GM21529 (cell line): Measurements from ENCODE around the gene JDP2.

Experiments used
- ATAC-seq: cut with Tn5 transposase; IDR thresholded peaks from one replicate; pipeline ENCODE4 v1.9.1; 2021; ENCODE audit not compliant: unreplicated experiment

The JDP2 gene

DNA sequence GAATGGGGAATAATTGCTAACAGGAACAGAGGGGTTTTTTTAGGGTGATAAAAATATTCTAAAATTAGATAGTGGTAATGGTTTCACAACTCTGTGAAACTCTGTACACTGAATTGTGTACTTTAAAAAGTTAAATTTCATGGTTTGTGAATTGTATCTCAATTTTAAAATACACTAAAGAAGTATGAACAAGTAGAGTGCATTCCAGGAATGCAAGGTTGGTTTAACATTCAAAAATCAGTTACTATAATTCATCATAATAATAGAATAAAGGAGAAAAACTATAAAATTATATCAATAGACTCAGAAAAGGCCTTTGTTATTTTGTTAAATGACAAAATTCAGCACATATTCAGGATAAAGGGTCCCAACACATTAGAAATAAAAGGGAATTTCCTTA is 83.4 kb downstream of the JDP2 start:
- ATAC-seq, result no peak

DNA sequence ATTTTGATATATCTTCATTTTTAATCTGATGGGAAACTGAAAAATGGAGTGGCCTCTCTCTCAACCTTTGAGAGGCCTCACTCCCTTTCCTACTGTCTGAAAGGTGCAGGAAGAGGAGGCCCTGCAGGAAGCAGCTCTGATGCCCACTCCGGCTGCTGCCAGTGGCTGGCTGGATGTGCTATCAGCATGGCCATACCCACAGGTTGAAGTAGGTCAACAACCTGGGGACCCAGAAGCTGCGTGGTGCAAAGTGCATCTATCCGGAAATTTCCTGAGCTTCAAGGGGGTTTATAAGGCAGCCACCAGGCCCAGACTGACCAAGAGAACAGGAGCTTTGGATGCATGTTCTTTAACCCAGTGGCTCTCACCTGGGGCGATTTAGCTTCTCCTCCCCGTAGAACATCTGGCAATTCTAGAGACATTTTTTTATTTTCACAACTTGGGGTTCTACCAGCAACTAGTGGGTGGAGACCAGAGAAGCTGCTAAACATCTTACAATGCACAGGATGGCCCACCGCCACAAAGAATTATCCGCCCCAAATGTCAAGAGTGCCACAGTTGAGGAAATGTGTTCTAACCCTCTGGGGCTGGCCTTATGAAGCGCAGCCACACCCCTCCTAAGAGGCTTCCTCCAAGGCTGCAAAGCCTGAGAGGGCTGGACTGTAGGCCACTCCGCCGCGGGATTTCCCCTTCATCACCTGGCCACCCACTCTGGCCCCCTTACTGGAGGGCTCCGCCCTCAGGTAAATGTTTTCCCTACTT is 86.3 kb downstream of the JDP2 start:
- peak; percentile 54 for ATAC-seq

DNA sequence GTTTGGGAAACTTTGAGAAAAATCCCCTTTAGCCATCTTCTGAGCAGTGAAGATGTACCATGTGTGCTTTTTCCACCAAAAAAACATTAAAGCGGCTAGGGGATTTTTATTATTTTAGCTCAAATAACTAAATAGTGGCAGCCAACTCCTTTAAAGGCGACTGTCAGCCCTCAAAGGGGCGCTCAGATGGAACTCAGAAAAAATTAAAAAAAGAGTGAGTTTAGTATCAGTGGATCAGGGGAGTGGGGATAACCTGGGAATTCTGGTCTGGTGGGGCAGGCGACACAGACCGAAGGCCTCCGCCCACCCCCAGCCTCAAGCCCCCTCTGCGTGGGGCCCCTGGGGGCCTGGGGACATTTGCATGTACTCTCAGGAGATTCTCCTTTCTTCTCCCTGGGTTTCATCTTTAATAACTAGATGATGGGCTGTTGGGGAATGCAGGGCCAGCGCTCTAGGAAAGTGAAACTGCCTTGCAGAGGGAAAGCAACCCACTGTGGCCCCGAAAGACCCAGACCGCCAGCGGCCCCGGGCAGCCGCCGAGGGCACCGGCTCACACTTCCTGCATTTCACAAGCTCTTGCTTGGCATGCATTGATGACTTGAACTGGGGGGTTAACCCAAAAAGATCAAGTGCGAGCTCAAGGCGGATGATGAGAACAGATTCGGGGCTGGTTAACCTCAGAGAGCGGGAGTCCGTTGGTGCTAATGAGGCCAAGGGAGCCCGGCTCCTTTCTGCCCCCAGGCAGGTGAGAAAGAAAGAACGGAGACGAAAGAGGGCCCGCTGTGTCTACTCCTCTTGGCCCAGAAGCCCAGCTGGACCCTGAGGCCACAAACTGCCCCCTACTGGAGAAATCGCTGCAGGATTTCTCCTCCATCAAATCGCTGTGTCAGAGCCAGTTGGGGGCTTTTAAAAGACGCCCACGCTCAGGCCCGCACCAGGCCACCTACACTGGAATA is 87.1 kb downstream of the JDP2 start:
- peak; percentile 51 for ATAC-seq

DNA sequence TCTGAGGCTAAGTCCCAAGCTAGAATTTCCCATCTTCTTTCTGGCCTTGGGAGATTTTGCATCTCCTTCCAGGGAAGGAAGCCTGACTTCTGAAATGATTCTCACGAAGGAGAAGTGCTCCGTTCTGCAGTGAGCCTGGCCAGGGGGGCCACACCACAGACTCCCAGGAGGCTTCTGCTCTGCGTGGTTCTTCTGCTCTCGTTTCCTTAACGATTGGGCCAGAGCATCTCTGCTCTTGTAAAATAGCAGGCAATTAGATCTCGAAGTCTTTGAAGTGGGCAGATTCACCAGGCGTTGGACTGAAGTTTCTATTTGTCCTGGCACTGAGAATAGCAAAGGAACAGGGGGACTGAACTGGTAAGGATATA is 87.8 kb downstream of the JDP2 start:
- peak; percentile 50 for ATAC-seq

DNA sequence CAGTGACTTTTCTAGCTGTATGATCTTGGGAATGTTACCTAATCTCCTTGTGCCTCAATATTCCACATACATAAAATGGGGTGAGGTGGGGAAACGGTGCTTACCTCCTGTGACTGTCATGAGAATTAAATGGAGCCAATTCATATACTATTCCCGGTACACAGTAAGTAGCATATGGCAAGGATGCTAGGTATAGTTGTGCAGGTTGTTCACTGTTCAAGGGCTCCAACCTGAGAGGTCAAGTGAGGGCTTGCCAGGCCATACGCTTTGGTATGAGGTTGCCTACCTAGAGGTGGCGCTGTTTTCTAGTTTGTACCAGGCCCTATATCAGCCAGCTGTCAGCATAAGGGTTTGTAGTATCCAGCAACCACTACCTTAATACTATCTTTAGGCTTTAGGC is 90.8 kb downstream of the JDP2 start:
- no peak for ATAC-seq

DNA sequence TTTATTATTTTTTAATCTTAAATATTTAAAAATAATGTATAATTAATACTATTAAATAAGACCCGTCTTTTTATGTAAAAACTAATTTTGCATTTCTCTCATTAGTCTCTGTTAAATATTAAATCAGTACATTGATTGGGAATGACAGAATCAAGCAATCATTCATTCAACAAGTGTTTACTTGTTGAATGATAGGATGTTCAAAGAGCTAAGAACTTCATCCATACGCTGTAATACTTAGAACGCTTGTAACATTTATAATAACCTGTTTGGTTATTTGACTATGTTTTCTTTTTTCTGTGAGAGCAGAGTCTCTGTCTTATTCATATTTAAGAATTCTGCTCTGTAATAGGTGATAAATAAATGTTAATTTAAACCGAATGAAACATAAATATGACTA is 91.6 kb downstream of the JDP2 start:
- ATAC-seq, result no peak

DNA sequence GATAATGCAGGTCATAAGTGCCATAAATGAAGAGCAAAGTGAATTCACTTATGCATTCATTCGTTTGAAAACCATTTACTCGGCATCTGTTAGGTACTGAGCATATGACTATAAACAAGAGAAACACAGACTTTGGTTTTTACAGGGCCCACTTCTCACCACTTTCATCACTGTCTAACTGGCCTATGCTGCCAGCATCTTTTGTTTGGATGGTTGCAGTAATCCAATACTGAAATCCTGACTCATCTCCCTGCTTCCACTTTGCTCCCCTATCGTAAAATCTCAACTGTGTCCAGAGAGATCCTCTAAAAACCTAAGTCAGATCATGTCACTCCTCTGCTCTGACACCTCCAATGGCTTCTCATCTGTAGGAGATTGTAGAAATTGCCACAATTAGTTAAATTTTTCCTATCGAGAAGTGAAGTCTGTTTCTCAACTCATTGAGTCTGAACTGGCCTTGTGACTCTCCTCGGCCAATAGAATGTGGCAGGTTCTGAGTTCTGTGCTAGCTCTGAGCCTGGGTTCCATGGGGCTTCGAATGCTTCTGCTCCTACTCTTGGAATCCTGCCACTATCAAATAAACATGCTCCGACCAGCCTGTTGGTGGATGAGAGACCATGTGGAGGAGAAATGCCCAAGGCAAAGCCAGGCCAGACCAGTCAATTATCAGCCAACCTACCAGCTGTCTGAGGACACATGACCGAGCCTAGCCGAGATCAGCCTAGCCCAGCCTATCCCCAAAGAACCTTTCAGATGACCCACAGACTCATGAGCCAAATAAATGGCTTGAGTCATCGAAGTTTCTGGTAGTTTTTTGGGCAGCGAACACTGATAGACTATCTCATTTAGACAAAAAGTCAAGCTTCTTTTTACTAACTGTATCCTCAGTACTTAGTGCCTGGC is 92.3 kb downstream of the JDP2 start:
- no peak for ATAC-seq

DNA sequence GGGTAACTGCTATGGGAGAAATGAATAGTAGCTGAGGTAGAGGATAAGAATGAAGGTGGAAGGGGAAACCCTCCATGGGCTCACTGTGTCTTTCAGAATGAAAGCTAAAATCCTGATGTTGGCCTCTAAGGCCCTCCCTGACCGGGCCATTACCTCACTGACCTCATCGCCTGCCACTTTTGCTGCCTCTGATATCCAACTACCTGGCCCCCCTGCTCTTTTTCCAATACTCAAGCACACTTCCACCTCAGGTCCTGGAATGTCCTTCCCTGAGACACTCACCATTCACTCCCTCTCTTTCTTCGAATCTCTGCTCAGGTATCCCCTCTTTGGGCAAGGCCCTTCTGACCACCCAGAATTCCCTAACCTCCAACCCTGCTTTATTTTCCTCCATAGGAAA is 93.0 kb downstream of the JDP2 start:
- ATAC-seq, result no peak

DNA sequence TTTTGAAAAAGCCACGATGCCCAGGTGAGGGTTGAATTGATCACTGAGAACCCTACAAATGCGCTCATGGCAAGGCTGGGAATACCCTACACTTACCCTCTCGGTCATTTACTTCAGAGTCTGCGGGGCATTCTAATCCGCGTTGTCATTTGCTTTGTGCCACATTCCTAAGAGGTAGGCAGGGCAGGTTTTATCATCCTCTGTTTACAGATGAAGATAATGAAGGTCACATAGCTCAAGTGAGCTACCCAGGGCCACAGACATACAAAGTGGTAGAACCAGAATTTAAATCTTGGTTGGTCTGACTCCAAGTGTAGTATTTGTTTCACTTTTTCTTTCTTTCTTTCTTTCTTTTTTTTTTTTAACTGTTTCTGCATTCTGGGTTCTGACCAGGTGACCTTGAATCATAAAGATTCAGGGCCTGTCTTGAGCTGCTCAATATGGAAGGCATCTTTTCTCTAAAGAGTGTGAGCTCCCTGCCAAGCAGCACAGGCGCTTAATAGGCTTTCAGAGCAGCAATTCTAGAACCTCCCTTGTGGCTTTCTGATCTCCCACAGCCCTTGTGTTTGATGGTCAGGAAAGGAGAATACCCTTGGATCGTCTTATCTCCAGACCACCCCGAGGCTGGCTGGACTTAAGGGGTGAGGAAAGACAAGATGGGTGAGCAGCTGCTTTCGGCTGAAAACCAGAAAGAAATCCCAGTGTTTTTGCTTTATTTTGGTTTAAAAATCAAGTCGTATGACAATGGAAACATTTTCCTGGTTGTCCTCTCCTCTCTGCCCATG is 93.8 kb downstream of the JDP2 start:
- ATAC-seq, result peak; percentile 25

DNA sequence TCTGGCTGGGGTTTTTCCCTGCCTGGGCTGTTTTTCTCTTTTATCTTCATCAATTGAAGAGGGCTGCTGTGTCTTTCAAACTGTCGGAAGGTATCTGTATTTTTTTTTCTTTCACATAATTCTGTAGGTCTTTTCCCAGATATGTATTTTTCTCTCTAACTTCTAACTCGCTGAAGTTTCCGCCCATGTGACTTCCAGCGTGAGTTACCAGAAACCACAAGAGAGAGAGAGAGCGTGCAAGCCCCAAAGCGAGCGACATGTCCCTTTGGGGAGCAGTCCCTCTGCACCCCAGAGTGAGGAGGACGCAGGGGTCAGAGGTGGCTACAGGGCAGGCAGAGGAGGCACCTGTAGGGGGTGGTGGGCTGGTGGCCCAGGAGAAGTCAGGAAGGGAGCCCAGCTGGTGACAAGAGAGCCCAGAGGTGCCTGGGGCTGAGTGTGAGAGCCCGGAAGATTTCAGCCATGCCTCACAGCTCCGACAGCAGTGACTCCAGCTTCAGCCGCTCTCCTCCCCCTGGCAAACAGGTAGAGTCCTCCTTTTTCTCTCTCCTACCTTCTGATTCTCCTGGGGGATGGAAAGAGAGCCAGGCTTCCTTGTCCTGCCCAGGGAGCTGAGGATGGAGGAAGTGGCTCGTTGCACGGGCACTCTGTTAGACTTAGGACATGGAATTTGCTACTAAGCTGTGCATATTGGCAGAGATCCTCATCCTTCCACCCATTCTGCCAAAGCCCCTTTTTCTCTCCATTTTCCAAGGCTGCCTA is 94.6 kb downstream of the JDP2 start, which contains the start of gene BATF:
TSS of gene BATF (plus strand) at position 246 of the 759 bp plus-strand sequence. CDS start at position 460, 214 bp downstream.
- ATAC-seq, result peak; percentile 55

DNA sequence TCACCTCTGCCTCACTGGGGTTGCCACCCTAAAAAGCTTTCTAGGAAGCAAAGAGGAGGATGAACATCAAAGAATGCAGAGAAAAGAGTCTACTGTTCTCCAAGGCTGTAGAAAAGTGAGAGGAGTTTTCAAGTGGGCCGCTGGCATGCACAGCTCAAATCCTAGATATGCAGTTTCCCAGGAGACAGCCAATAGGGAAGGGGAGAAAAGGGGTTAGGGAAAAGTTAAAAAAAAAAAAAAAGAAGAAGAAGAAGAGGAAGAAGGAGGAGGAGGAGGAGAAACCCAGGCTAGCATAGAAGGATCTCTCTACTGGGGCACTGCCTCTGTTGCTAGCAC is 95.1 kb downstream of the JDP2 start:
- no peak for ATAC-seq
